ENCODE data around the gene EML4. TPM values are rescaled to one million over a fixed set of nuclear protein-coding genes. Genes with fewer than 3 reads are reported as not detected.

Gene EML4
- total and polyA plus RNA-seq, 12 donors: 29.9 to 64.0 (median 51.9) TPM

DNA sequence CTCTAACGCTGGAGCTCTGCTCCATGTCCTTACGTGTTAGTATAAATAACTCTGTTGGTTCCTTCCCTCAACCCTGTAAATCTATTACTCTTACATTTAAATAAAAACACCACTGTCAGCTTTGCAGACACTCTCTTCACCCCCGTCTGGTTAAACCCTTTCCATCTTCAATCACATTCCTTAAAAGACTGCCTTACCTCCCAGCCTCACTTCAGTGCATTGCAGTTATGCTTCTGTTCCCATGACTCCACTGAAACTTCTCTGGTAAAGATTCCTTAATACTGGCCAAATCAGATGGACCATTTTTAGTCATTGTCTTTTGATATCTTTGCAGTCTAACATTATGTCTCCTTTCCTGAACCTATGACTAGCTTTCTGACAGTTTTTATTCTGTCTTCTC lies 61.7 kb downstream of the EML4 start:
- no peaks in the 10 kb centered on the region for H3K36me3 ChIP-seq (replicated peaks in 1 of 2)
- no peak overlapping the region for H3K4me3 ChIP-seq
- TF ChIP-seq POLR2A (IDR thresholded peaks at IDR 0.05): no peak
- TF ChIP-seq, protein P1, sequence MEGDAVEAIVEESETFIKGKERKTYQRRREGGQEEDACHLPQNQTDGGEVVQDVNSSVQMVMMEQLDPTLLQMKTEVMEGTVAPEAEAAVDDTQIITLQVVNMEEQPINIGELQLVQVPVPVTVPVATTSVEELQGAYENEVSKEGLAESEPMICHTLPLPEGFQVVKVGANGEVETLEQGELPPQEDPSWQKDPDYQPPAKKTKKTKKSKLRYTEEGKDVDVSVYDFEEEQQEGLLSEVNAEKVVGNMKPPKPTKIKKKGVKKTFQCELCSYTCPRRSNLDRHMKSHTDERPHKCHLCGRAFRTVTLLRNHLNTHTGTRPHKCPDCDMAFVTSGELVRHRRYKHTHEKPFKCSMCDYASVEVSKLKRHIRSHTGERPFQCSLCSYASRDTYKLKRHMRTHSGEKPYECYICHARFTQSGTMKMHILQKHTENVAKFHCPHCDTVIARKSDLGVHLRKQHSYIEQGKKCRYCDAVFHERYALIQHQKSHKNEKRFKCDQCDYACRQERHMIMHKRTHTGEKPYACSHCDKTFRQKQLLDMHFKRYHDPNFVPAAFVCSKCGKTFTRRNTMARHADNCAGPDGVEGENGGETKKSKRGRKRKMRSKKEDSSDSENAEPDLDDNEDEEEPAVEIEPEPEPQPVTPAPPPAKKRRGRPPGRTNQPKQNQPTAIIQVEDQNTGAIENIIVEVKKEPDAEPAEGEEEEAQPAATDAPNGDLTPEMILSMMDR (IDR thresholded peaks at IDR 0.05): no peak
- H3K9me3 ChIP-seq (replicated peaks in 1 of 3): no peaks in the 10 kb centered on the region
- intact Hi-C loops (cut with DNase I): loop anchor here in 1 of 2 donors (10.0 kb wide), 1 partner anchor 136 kb away; no protein-coding TSS in a partner anchor
- no peaks in the 10 kb centered on the region for H3K27me3 ChIP-seq
- DNase-seq: no peak
- no peak overlapping the region for H3K27ac ChIP-seq
- peaks cover 6 to 18% of the 10 kb centered on the region in 2 donors for H3K4me1 ChIP-seq (replicated peaks in 1 of 2)
- WGBS, 4 donors: 89 to 93% (median 92%) methylated on average over 3 of the region's 3 CpGs

GRCh38 chr2:42232024-42232423 lies 62.9 kb downstream of the EML4 start:
- intact Hi-C loops (cut with DNase I): loop anchor here in 1 of 2 donors (10.0 kb wide), 1 partner anchor 137 kb away; no protein-coding TSS in a partner anchor
- peaks cover 6 to 16% of the 10 kb centered on the region in 2 donors for H3K4me1 ChIP-seq (replicated peaks in 1 of 2)
- H3K27ac ChIP-seq: no peak overlapping the region
- H3K36me3 ChIP-seq (replicated peaks in 1 of 2): no peaks in the 10 kb centered on the region
- H3K27me3 ChIP-seq: no peaks in the 10 kb centered on the region
- 73 to 89% (median 84%) methylated on average over 1 of the region's 1 CpG for WGBS, 4 donors
- no peak overlapping the region for H3K4me3 ChIP-seq
- DNase-seq: no peak
- H3K9me3 ChIP-seq (replicated peaks in 1 of 3): no peaks in the 10 kb centered on the region
- TF ChIP-seq, protein P1 (IDR thresholded peaks at IDR 0.05): no peak
- no peak for TF ChIP-seq POLR2A (IDR thresholded peaks at IDR 0.05)

GRCh38 chr2:42233976-42234441 lies 64.9 kb downstream of the EML4 start:
- H3K9me3 ChIP-seq (replicated peaks in 1 of 3): no peaks in the 10 kb centered on the region
- intact Hi-C loops (cut with DNase I): loop anchor here in 1 of 2 donors (10.0 kb wide), 1 partner anchor 139 kb away; no protein-coding TSS in a partner anchor
- no peaks in the 10 kb centered on the region for H3K36me3 ChIP-seq (replicated peaks in 1 of 2)
- no peak for DNase-seq
- peaks cover 11 to 12% of the 10 kb centered on the region in 2 donors for H3K4me1 ChIP-seq (replicated peaks in 1 of 2)
- H3K27me3 ChIP-seq: no peaks in the 10 kb centered on the region
- WGBS, 4 donors: 50 to 73% (median 66%) methylated on average over 5 of the region's 5 CpGs
- no peak overlapping the region for H3K4me3 ChIP-seq
- peak overlapping the region in 1 of 5 donors; percentile 16 for H3K27ac ChIP-seq
- TF ChIP-seq POLR2A (IDR thresholded peaks at IDR 0.05): no peak
- TF ChIP-seq, protein P1 (IDR thresholded peaks at IDR 0.05): no peak

DNA sequence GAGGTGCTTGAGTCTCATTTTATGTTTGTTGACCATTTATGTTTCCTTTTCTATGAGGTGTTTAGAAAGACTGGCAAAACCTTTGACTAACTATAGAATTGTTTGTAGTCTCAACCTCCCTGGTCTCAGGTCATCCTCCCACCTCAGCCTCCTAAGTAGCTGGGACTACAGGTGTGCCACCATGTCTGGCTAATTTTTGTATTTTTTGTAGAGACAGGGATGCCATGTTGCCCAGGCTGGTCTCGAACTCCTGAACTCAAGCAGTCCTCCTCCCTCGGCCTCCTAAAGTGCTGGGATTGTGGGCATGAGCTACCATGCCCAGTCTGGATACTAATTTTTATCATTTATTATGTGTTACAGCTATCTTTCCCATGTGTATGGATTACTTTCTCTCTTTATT lies 67.8 kb downstream of the EML4 start:
- WGBS, 4 donors: 94 to 100% (median 98%) methylated on average over 2 of the region's 2 CpGs
- Histone ChIP-seq H3K9me3 (replicated peaks in 1 of 3) (no peaks in the 10 kb centered on the region), H3K27ac (peak overlapping the region in 1 of 5 donors; percentile 9), H3K36me3 (replicated peaks in 1 of 2) (no peaks in the 10 kb centered on the region), H3K4me1 (replicated peaks in 1 of 2) (peaks cover 17 to 22% of the 10 kb centered on the region in 2 donors), H3K27me3 (no peaks in the 10 kb centered on the region), H3K4me3 (no peak overlapping the region)
- TF ChIP-seq, protein P1 (IDR thresholded peaks at IDR 0.05): no peak
- no peak for TF ChIP-seq POLR2A (IDR thresholded peaks at IDR 0.05)
- intact Hi-C loops (cut with DNase I): loop anchor here (5.0 to 10.0 kb wide), 2 partner anchors 140 to 142 kb away; no protein-coding TSS in a partner anchor
- no peak for DNase-seq

All from adrenal gland (tissue), 12 donors.